Ovary (tissue), 9 donors: Measurements from ENCODE around the gene NF1. TPM values are rescaled to one million over a fixed set of nuclear protein-coding genes. Genes with fewer than 3 reads are reported as not detected.

ENCODE experiments used
- DNase-seq, 5 donors: peaks; one replicate each; pipeline ENCODE4 v3.0.0-alpha.2; 2019 to 2020
- H3K27ac ChIP-seq, 2 donors: fragments of 200-600 bp; one replicate each; pipeline versions ENCODE4 v1.5.1 to v1.8.0; 2019 to 2022
- H3K27me3 ChIP-seq: fragments of 200-600 bp; one replicate; pipeline ENCODE4 v1.8.0; 2022
- H3K36me3 ChIP-seq: fragments of 200-600 bp; sonication (generic); one replicate; pipeline ENCODE4 v1.5.1; 2019
- H3K4me1 ChIP-seq: one replicate; pipeline ENCODE4 v1.8.1; 2013; ENCODE audit warnings: mild to moderate bottlenecking, moderate library complexity; ENCODE audit not compliant: insufficient read depth
- H3K4me3 ChIP-seq: fragments of 200-600 bp; sonication (generic); one replicate; pipeline ENCODE4 v1.5.1; 2017
- H3K9me3 ChIP-seq, 2 donors: fragments of 200-600 bp in 1 of 2; sonication (generic) in 1 of 2; one replicate each; pipeline versions ENCODE4 v1.5.1 to v1.8.1; 2013 to 2019; ENCODE audit warnings: mild to moderate bottlenecking in 1 of 2, moderate library complexity in 1 of 2
- CTCF ChIP-seq, 3 donors: fragments of 450-650 bp in 2 of 3; fragments of 200-600 bp in 1 of 3; IDR thresholded peaks; one replicate each; pipeline versions ENCODE4 v1.5.1 to v1.8.0; 2016 to 2022; ENCODE audit warnings: antibody characterized with exemption in 3 of 3, mild to moderate bottlenecking in 1 of 3
- EP300 ChIP-seq: sonication (generic); formaldehyde crosslinking; IDR thresholded peaks from one replicate; pipeline ENCODE4 v1.6.1; 2017; ENCODE audit warnings: antibody characterized with exemption
- POLR2A ChIP-seq: fragments of 450-650 bp; IDR thresholded peaks from one replicate; pipeline ENCODE4 v1.6.1; 2017; ENCODE audit warnings: antibody characterized with exemption, mild to moderate bottlenecking, moderate library complexity
- WGBS, 3 donors: extraction: QIAGEN DNeasy Blood & Tissue Kit in 1 of 3; methylation state at CpG; one replicate each; pipeline versions ENCODE4 v1.1.5 to v1.1.7; 2013 to 2017; 5-methylcytosine and 5-hydroxymethylcytosine counted together
- intact Hi-C, 4 donors: fragments of 100-400 bp; cut with DNase I; formaldehyde crosslinking; loops; one replicate each; pipeline versions ENCODE4 v1.11.0 to v1.15.1; 2022 to 2023
- polyA plus RNA-seq, 2 donors: library from polyadenylated mRNA; stranded (reverse); fragments of 200-250 nt in 1 of 2; fragments of 350-450 nt in 1 of 2; fragmentation: Illumina TruSeq in 1 of 2; extraction: RNeasy Lipid Tissue Mini Kit (QIAGEN cat#74804) in 1 of 2; gene quantifications; one replicate each; pipeline ENCODE4 v1.2.3, GENCODE V29; 2013 to 2014
- total RNA-seq, 7 donors: library from RNA; depleted of rRNA in 2 of 7; stranded (reverse); fragments of >200 nt in 2 of 7; fragmentation: NEBNext Ultra II Directional in 3 of 7; extraction: Animal tissue kit (Norgen Biotek cat#: 25700) in 3 of 7; gene quantifications; one replicate each; pipeline versions ENCODE4 v1.1.0 to v1.2.4, GENCODE V29; 2016 to 2023
- donor health status: DM: no; HTN: no; CAD: no; lungs with moderate emphysema.
- donor health status: DM: no; HTN: no; CAD: no.
- donor health status: Bipolar disorder and iron deficiency.
- donor health status: DM: yes; HTN: yes; CAD: no.
- donor health status: DM: no; HTN: no; CAD: no.
- donor health status: DM: yes; HTN: yes; CAD: no.

NF1 gene
- total and polyA plus RNA-seq, 9 donors, result 11.1 to 62.0 (median 57.0) TPM

- no peaks in the 10 kb centered on the region for H3K36me3 ChIP-seq
- TF ChIP-seq EP300 (no peak), CTCF (IDR thresholded peaks at IDR 0.05) (no peak), POLR2A (no peak)
Observed at GRCh38 chr17:31321966-31322365, 227.2 kb downstream of the NF1 start.

GRCh38 chr17:31323551-31323950, 228.8 kb downstream of the NF1 start:
- intact Hi-C loops, result no loop called here
- no peaks in the 10 kb centered on the region for H3K36me3 ChIP-seq

More at GRCh38 chr17:31321966-31322365, 227.2 kb downstream of the NF1 start:
- WGBS, 3 donors, result 93 to 97% (median 95%) methylated on average over 4 of the region's 4 CpGs
- no peaks in the 10 kb centered on the region for H3K9me3 ChIP-seq
- no peak overlapping the region for H3K4me3 ChIP-seq
- no peaks in the 10 kb centered on the region for H3K4me1 ChIP-seq
- intact Hi-C loops, result no loop called here
- no peaks in the 10 kb centered on the region for H3K27me3 ChIP-seq
- no peak overlapping the region for H3K27ac ChIP-seq
- no peak for DNase-seq

GRCh38 chr17:31327534-31328159, 232.9 kb downstream of the NF1 start:
- H3K27ac ChIP-seq, result no peak overlapping the region
- no peaks in the 10 kb centered on the region for H3K4me1 ChIP-seq
- TF ChIP-seq EP300, result no peak
- TF ChIP-seq CTCF (IDR thresholded peaks at IDR 0.05), result no peak
- no peak for TF ChIP-seq POLR2A
- no peaks in the 10 kb centered on the region for H3K9me3 ChIP-seq
- no peak for DNase-seq
- intact Hi-C loops, result no loop called here
- 92 to 95% (median 94%) methylated on average over 12 of the region's 12 CpGs for WGBS, 3 donors
- H3K27me3 ChIP-seq, result no peaks in the 10 kb centered on the region
- no peak overlapping the region for H3K4me3 ChIP-seq
- no peaks in the 10 kb centered on the region for H3K36me3 ChIP-seq

More at GRCh38 chr17:31323551-31323950, 228.8 kb downstream of the NF1 start:
- Histone ChIP-seq H3K27ac (no peak overlapping the region), H3K27me3 (no peaks in the 10 kb centered on the region), H3K4me1 (no peaks in the 10 kb centered on the region), H3K4me3 (no peak overlapping the region), H3K9me3 (no peaks in the 10 kb centered on the region)
- DNase-seq, result no peak
- TF ChIP-seq POLR2A, result no peak
- no peak for TF ChIP-seq EP300
- TF ChIP-seq CTCF (IDR thresholded peaks at IDR 0.05), result no peak

GRCh38 chr17:31328160-31328535, 233.4 kb downstream of the NF1 start:
- intact Hi-C loops, result no loop called here
- no peaks in the 10 kb centered on the region for H3K4me1 ChIP-seq
- no peak overlapping the region for H3K4me3 ChIP-seq
- H3K27me3 ChIP-seq, result no peaks in the 10 kb centered on the region
- no peaks in the 10 kb centered on the region for H3K9me3 ChIP-seq
- H3K36me3 ChIP-seq, result no peaks in the 10 kb centered on the region
- DNase-seq, result no peak
- no peak overlapping the region for H3K27ac ChIP-seq
- no peak for TF ChIP-seq CTCF (IDR thresholded peaks at IDR 0.05)
- TF ChIP-seq POLR2A, result no peak
- no peak for TF ChIP-seq EP300

- intact Hi-C loops, result no loop called here
- no peaks in the 10 kb centered on the region for H3K36me3 ChIP-seq
- H3K27me3 ChIP-seq, result no peaks in the 10 kb centered on the region
- H3K9me3 ChIP-seq, result no peaks in the 10 kb centered on the region
- no peak overlapping the region for H3K27ac ChIP-seq
- DNase-seq, result no peak
- TF ChIP-seq CTCF (IDR thresholded peaks at IDR 0.05), result no peak
- TF ChIP-seq EP300, result no peak
- no peak for TF ChIP-seq POLR2A
- H3K4me3 ChIP-seq, result no peak overlapping the region
- no peaks in the 10 kb centered on the region for H3K4me1 ChIP-seq
Observed at GRCh38 chr17:31329221-31329620, 234.4 kb downstream of the NF1 start.
